Measurements from ENCODE around the gene SIGLEC7.

The SIGLEC7 gene

GRCh38 chr19:51142119-51142518 lies at the start of gene SIGLEC7:
Gene SIGLEC7 (plus strand): TSS chr19:51142301. CDS start chr19:51142370, 69 bp downstream.
- DNase-seq: no peak

DNA sequence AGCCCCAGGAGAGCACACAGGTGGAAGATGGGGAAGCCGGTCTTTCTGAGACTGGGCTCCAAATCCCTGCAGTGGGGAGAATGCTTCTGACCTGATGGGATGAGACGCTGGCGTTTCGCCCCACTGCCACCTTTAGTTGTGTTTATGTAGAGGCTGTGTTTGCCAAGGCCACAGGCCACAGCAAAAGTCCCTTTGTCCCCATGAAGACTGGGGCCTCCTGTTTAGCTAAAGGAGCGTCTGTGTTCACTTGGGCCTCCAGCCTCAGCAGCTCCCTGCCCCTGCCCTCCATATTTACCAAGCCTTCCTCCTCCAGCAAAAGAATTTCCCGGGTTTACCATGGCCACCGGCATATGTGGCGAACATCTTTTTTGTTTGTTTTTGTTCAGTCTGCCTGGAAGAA lies 49.0 kb upstream of the SIGLEC7 start:
- DNase-seq: no peak

GRCh38 chr19:51093510-51094345 lies 48.4 kb upstream of the SIGLEC7 start:
- DNase-seq: no peak

DNA sequence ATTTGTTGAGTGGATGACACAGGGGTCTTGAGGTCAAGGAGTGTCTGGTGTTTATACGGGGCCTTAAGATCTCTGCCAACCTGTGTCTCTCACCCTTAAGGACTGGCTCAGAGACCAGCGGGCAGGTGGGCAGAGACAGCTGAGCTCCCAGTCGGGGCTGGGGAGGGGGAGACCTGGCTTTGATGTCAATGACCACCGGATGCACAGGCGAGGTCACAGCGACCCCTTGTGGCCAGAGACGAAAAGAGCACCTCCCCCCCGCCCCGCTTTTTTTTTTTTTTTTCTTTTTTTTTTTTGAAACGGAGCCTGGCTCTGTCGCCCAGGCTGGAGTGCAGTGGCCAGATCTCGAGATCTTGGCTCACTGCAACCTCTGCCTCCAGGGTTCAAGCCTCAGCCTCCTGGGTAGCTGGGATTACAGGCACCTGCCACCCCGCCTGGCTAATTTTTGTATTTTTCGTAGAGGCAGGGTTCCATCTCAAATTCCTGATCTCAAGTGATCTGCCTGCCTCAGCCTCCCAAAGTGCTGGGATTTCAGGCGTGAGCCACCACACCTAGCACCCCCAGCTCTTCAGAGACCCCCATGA lies 47.3 kb upstream of the SIGLEC7 start:
- DNase-seq: no peak

GRCh38 chr19:51096473-51097165 lies 45.5 kb upstream of the SIGLEC7 start:
- no peak for DNase-seq

DNA sequence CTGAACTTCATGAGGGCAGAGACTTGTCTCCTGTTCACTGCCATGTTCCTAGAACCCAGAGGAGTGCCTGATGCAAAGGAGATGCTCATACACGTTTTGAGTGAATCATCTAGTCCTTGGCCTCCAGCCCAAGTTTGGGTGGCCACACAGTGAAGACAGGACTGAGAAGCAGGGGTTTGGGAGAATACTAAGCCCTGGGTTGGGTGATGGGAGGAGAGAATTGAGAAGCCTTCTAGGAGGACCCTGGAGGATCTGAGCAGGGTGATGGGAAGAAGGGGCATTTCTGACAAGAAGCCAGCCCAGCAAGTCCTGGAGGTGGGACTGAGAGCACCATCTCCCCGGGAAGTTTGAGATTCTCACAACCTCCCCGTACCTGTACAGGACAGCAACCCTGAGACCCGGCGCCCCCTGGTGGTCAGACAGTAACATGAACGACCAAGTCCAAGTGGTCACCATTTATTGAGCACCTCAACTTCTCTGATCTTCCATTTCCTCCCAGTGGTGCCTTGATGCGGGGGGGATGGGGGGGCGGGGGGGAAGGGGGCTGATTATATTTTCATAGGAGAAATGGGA lies 44.8 kb upstream of the SIGLEC7 start:
- DNase-seq: peak; percentile 9

DNA sequence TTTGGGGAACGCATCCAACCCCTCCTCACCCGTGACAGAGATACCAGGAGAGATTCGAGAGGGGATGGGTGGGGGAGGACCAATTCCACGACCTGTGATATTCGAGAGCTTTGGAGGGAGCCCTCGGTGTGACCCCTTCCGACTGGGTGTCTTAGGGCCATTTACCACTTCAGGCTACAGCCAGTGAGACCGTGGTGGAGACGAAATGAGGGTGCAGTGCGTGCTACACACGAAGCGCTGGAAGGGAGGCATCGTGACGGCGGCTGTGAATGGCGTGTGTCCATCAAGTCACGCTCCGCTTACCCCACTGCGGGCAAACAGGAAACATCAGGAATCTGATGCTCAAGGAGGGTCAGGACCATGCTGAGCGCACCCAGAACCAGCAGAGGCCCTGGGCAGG lies 44.3 kb upstream of the SIGLEC7 start:
- no peak for DNase-seq

GRCh38 chr19:51098365-51099046 lies 43.6 kb upstream of the SIGLEC7 start:
- DNase-seq: no peak

GRCh38 chr19:51099047-51099382 lies 43.1 kb upstream of the SIGLEC7 start:
- no peak for DNase-seq

GRCh38 chr19:51100601-51101000 lies 41.5 kb upstream of the SIGLEC7 start:
- no peak for DNase-seq

GRCh38 chr19:51101171-51101865 lies 40.8 kb upstream of the SIGLEC7 start:
- no peak for DNase-seq

GRCh38 chr19:51102991-51103390 lies 39.1 kb upstream of the SIGLEC7 start:
- DNase-seq: no peak

DNA sequence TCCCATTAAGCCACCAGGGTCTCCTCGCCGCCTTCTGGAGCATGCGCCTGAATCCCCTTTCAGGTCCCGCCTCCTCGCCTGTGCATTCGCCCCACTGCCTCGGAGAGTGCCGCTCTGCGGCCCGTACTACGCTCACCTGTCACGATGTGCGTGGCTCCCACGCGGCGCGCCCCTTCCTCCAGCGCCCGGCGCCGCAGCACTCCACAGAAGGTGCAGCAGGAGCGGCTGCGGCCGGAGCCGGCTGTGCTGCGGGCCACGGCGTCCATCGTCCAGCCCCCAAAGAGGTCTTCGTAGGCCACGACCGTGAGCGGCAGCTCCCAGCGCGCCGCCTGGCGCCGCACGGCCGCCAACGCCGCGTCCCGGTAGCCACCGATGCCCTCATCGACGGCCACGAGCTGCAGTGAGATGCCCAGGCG lies 38.2 kb upstream of the SIGLEC7 start:
- DNase-seq: no peak

GRCh38 chr19:51107406-51108065 lies 34.6 kb upstream of the SIGLEC7 start:
- DNase-seq: no peak

- peak; percentile 96 for DNase-seq
Measured at GRCh38 chr19:51108066-51108804, 33.9 kb upstream of the SIGLEC7 start, which contains the start of gene CTU1. Gene CTU1 (minus strand): TSS chr19:51108409. CDS start chr19:51104569, 3,840 bp downstream.

DNA sequence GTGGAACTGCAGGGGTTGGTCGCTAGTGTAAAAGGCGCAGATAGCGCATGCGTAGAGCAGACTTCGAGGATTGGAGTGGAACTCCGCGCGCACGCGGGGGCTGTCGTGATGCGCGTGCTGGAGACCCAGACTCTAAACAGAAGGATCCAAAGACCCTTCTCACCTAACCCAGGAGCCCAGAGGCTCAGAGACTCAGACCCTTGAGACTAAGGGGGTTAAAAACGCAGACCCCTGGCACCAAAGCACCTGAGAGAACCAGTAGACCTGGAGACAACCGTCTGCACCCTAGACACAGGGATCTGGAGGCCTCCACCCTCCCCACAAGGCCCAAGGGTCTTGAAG lies 33.3 kb upstream of the SIGLEC7 start:
- DNase-seq: no peak

- no peak for DNase-seq
Measured at GRCh38 chr19:51110666-51110971, 31.5 kb upstream of the SIGLEC7 start.

DNA sequence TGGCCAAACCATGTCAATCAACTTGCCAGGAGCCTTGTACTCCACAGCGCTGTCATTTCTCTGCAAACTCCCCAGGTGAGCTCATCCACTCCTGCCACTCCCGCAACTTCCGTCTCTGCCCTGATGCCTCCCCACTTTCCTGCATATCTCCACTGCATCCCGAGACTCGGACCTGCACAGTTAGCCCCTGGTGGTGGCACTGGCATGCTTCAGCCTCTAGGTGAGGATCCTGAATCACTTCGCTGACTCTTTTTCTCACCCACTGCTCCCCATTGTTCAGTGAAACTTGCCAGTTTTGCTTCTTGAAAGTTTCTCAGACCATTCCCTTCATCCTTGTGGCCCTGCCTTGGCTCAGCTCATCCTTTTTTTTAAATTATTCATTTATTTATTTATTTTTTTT lies 30.5 kb upstream of the SIGLEC7 start:
- DNase-seq: no peak

DNA sequence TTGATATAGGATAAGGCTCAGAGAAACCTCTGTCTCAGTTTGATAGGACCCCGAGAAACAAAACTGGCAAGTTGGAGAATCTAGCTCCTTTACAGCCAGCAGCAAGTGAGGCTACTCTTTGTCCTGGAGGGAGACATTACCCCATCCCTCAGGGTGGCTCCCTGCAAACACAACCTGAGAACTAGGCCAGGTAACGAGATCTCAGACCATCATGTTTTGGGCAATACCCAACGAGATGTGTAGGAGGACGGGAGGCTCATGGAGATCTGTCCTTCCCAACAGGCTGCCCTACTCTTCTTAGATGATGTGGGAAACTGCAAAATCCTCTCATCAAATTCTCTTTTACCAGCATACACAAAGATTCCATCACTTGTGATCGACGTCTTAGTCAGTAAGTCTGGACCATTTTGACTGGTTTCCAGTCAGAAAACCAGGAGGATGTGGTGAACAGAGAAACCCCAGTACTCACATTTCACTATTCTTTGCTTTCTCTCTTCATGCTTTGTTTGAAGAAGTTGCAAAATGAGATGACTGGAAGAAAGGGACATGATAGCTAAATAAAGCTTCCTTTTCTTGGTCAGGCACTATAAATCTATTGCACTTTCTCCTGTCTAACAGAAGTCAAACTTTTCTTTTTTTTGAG lies 27.9 kb upstream of the SIGLEC7 start:
- no peak for DNase-seq

DNA sequence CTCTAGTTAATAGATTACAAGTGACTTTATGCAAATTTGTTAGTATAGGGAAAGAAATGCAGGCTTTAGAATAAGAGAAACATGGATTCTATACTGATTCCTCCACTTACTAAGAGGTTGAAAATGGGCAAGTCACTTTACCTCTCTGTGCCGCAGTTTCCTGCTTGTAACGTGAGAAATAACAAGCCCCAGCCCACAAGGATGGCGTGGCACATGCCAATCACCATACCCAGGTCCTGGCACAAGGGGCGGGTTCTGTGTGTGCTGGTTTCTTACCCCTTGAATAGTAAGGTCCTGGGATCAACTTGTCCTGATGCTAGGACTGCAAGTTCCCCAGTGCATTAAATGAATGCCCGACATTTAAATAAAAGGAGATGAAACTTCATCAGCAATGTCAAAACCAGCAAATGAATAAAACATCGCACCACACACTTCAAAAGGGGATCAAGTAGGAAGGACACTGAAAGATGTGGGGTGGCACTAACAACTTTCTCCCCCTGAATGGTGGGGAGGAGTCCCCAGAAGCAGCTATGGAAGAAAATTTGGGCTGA lies 25.3 kb upstream of the SIGLEC7 start:
- DNase-seq: no peak

DNA sequence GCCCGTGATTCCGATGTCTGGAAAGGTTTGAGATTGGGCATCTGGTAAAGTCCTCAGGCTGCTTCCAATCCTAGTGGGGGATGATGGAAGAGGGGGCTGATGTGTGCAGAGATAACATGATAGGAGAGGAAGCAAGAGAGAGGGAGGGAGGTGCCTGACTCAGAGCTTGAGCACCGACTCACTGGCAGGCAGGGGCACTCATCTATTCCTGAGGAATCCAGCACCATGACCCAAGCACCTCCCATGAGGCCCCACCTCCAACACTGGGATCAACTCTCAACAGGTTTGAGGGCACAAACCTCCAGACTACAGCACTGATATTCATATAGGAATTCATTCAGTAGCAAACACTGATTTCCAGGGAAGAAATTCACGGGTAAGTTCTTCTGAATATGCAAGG lies 23.0 kb upstream of the SIGLEC7 start:
- no peak for DNase-seq
